Neural progenitor cell (in vitro differentiated cells): Measurements from ENCODE around the gene SNX32.

Experiments used
- CTCF ChIP-seq: fragments of 200-600 bp; sonication (generic); IDR thresholded peaks from 2 replicates; pipeline ENCODE4 v1.5.1; 2017; ENCODE audit warnings: antibody characterized with exemption, mild to moderate bottlenecking
- EZH2 ChIP-seq: fragments of 200-600 bp; sonication (generic); IDR thresholded peaks from 2 replicates; pipeline ENCODE4 v1.6.1; 2017; ENCODE audit warnings: antibody characterized with exemption, mild to moderate bottlenecking, moderate library complexity
- EZH2phosphoT487 ChIP-seq: fragments of 200-600 bp; sonication (generic); IDR thresholded peaks from 2 replicates; pipeline ENCODE4 v1.6.1; 2017; ENCODE audit warnings: antibody characterized with exemption

GRCh38 chr11:65802841-65803240 lies 30.9 kb upstream of the SNX32 start:
- no peak for TF ChIP-seq CTCF
- no peak for TF ChIP-seq EZH2
- TF ChIP-seq EZH2phosphoT487, result no peak
